HG03045 (cell line): ENCODE measurements around the gene STX16.

Experiments
- ATAC-seq: cut with Tn5 transposase; IDR thresholded peaks from one replicate; pipeline ENCODE4 v1.9.1; 2021; ENCODE audit warnings: mild to moderate bottlenecking, moderate library complexity; ENCODE audit not compliant: unreplicated experiment

Gene STX16

DNA sequence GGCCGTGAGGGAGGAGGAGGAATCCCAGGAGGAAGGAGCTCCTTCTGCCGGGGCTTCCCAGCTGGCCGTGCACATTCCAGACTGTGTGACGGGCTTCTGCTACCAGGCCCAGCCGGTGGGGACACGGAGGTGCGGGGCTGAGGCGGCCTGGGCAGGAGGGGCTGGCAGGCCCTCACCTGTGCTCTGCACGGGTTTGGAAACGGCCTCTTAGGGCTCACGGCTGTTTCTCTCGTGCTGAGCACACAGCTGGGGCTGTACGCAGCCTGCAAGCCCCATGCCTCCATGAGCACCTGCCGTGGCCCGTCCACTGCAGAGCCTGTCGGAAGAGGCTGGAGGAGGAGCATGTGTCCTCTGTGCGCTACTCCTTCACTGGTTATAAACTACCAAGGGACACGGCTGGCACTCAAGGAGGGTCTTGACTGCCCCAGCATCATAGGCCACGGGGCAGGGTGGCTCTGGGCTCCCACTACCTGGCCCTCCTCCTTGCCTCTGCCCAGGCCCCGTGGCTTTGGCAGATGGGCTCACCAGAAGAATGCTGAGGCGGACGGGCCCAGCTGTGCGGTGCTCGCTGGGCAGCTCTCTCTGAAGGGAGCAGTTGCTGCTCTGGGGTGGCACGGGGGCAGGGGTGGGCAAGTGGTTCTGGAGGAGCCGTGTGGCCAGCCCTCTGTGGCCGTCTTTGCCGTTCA lies 57.3 kb downstream of the STX16 start:
- no peak for ATAC-seq

DNA sequence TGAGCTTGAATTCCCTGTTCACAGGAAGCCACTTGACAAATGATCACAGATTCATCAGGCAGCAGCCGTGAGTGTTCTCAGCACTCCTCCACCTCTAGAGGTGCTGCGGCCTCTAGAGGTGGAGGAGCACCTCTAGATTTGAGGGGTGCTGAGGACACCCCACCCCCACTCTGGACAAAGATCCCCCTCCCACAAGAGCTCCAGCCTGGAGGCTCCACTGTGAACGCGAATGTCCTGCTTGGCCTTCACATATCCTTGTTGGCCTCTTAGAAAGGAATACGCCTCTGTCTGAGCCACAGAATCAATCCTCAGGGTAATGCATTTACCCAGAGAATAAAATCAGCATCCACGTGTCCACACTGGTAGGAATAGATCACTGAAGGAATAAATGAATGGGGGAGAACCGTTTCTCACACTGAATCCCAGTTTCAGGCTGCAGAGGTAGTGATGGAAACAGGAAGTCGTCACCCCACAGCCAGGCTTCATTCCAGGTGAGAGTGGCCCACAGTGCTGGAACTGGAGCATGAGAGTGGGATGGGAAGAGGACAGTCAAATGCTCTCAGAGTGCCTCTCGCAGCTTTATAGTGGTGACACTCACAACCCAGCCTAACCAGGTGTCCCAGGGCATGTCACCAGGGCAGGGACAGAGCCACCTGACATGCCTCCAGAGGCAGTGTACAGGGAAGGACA lies 58.1 kb downstream of the STX16 start:
- ATAC-seq: no peak

DNA sequence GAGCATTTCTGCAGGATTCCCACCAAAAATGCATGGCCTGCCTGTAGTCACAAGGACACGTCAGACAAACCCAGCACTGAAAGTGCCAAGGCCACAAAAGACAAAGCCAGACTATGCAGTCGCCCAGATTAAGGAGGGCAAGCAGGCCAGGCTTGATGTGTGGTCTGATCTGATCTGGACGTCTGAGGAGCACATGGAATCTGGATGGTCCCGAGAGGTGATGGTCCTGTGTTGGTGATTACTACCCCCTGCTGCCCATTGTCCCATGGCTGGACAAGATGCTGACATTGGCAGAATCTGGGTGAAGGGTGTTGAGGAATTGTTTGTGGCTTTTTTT lies 58.6 kb downstream of the STX16 start:
- no peak for ATAC-seq

DNA sequence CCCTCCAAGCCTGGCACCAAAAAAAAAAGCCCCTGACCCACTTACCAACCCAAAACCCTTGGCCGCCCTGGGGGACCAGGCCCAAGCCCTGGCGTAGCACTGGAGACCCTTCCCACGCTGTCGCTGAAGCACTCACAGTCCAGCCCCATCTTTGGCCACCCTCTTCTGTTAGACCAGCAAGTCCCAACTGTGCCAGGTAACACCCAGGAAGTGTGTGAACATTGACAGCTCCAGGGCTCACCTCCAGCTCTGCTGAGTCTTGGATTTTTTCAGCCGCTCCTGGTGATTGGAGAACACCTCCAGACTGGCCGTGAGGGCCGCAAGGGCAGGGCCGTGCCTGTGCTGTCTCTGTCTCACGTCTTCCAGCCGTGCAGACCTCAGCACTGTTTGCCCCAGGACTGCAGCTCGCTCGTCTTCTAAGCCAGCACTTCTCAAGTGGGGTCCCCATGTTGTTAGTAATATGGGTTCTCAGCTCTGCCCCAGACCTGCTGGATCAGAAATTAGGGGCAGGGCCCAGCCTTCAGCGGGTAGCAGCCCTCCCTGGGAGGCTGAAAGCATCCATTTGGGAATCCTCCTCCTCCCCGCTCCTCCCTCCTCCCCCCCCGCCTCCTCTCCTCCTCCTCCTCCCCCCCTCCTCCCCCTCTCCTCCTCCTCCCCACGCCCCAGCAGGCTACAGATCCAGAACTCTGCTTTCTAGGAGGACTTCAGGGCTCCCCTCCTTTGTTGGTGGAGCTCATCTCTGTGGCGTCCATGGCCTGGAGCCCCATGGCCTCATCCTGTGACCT lies 59.6 kb downstream of the STX16 start:
- ATAC-seq: no peak

DNA sequence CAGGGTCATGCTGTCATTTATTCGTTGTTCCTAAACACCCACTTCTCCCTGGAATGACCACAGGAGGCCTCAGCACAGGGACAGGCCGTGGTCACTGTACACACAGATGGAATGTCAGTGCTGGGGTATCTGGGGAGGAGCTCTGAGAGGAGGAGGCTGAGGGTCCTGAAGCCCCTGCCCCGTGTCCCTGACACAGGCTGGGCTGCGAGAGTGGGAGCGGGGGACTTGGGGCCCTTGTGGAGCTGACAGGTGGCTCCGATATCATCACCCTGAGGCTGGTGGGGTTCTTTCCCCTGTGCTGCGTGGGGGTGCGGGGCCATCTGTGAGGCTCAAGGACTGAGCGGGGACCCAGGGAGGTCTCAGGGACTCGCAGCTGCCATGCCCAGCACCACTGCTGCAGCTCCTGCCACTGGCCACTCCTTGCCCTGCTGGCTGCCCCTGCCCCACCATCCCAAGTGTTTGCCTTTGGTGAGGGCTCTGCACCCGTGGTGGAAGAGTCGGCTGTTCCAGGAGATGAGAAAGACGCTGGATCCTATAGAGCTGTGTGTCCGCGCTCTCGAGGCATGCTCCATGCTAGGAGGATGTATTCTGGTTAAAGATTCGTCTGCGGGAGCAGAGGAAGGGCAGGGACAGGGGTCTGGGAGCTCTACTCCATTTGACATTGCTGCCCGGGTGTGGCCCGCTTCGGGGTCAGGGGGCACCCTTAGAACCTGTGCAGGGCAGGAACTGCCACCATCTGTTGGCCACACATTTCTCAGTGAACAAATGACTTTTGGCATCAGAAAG lies 60.4 kb downstream of the STX16 start:
- no peak for ATAC-seq

DNA sequence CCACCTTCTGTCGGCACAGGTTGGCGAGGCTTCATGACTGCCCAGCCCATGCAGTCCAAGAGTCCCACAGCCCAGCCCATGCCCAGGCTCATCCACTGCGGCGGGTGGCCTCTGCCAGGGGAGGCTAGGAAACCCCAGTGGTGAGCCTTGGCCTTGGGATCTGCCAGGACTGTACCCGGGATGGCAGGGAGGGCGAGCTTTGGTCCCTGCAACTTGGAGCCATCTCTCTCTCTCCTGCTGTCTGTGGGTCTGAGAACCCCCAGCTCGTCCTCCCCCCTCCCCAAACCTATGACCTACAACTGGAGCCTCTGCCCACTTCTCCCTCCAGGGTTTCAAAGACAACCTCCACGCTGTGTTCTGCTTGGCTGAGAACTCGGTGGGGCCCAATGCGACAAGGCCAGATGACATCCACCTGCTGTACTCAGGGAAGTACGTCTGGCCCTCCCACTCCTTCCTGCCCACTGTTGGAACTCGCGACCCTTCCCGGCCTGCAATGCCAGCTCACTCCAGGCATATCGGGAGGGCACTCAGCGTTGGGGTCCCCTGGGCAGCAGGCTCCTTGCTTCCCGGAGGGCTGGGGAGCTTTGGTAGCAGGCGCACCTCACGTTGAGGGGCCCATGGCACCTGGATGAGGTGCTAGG lies 61.2 kb downstream of the STX16 start:
- ATAC-seq: no peak

DNA sequence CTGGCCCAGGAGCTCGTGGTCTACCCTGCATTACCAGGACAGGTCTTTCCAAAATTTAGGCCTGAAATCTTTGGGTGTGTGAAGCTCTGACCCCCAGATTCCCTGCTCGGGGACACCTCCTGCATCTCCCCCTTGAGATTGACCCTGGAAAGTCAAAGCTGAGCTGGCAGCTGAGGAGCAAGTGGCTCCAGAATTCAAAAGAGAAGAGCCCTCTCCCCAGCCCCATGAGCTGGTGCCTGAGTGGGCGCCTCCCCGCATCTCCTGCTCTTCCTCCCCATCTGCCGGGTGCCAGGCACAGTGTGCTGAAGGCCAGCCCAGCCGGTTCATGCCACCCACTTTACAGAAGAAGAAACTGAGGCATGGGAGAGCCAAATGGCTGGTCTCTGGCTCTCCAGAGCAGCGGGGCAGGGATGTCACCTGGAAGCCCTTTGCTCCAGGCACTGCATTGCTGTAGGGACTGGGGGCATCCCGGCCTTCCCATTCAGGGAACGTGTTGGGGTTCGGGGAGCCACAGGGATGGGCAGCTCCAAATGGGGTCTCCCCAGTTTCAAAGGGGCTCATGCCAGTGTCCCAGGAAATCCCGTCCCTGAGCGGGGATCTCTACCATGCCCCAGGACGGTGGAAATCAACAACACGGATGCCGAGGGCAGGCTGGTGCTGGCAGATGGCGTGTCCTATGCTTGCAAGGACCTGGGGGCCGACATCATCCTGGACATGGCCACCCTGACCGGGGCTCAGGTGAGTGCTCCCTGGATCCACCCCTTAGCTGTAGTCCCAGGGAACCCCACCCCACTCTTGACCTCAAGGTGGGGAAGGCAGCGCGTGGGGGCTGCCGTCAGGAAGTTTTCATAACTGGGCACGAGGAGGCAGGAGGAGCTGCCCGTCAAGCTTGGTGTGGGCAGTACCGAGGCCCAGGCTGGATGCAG lies 62.0 kb downstream of the STX16 start:
- no peak for ATAC-seq

DNA sequence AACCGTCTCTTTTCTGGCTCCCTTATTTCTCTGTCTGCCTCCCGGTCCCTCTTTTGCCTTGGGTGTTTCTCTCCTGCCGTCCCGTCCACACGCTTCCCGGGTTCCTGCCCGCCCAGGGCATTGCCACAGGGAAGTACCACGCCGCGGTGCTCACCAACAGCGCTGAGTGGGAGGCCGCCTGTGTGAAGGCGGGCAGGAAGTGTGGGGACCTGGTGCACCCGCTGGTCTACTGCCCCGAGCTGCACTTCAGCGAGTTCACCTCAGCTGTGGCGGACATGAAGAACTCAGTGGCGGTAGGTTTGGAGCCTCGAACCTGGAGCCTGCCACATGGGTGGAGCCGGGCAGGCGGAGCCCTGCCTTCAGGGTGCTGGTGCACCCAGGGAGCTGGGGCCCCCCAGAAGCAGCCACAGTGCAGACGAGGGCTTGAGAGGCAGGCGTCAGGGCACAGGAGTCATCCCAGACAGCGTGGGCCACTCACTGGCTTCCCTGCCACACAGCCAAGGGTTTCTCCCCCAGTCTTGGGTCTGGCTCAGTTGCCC lies 62.8 kb downstream of the STX16 start:
- no peak for ATAC-seq

DNA sequence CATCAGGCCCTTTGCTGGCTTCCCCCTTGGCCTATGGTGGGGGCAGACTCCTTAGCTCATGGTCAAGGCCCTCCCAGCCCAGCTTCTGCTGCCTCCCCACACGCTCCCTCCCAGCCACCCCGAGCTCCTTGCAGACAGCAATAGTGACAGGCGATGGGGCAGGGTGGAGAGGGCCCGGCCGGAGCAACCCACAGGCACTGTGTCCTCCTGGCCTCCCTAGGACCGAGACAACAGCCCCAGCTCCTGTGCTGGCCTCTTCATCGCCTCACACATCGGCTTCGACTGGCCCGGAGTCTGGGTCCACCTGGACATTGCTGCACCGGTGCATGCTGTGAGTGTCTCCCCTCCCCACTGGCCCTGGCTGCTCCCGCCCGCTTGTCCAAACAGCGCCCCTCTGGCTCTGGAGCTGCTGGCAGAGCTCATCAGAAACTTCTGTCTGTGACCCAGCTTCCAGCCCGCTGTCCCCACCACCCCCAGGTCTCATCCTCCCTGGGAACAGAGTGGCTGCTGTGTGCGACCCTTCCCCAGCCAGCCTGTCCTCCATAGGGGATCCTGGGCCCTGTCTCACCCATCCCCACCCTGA lies 63.3 kb downstream of the STX16 start:
- ATAC-seq: no peak

DNA sequence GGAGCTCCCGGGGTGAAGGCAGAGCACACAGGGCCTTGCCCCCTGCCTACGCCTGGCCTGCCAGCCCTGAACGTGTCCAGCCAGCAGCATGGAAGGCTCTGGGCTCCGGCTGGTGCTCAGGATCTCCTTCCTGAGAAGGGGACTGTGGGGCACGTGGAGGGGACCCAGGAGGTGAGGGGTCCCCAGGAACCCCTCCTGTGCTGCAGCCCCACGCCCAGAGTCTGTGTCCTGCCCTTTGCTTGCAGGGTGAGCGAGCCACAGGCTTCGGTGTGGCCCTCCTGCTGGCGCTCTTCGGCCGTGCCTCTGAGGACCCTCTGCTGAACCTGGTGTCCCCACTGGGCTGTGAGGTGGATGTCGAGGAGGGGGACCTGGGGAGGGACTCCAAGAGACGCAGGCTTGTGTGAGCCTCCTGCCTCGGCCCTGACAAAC lies 63.9 kb downstream of the STX16 start:
- no peak for ATAC-seq

DNA sequence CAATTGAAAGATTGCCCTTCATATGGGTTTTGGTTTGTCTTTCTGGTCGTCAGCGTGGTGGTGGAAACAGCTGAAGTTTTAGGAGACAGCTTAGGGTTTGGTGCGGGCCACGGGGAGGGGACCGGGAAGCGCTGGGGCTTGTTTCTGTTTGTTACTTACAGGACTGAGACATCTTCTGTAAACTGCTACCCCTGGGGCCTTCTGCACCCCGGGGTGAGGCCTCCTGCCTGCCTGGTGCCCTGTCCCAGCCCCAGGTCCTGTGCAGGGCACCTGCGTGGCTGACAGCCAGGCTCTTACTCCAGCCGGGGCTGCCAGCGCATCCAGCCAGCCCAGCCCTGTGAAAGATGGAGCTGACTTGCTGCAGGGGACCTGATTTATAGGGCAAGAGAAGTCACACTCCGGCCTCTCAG lies 64.3 kb downstream of the STX16 start:
- no peak for ATAC-seq

DNA sequence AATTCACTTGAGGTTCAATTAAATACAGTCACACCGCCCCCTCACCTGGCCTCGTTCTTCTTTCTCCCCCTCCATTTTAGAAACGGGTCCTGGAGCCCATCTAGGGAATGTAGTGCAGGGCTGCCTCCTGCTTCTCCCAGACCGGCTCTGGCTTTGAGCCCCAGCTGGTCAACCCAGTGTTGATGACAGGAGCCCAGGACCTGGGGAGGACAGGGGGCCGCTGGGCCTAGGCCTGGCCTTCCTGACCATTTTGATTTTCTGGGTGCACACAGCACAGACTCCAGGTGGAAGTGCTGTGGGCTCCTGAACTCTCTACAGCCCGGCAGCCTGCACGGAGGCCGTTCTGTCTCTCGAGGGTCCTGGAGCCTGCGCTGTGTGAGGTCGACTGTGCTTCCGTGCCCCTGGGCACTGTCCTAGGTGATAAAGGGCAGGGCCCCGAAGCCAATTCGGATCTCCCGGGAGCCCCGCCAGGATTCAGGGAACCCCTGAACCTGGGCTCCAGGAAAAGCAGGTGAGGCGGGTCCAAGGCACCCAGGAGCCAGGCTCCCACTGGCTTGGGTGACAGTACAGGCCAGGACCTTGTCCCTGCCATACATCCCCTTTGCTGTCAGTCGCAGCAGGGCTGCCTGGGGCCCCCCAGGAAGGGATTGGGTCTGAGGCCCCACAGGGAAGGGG lies 64.9 kb downstream of the STX16 start:
- no peak for ATAC-seq

DNA sequence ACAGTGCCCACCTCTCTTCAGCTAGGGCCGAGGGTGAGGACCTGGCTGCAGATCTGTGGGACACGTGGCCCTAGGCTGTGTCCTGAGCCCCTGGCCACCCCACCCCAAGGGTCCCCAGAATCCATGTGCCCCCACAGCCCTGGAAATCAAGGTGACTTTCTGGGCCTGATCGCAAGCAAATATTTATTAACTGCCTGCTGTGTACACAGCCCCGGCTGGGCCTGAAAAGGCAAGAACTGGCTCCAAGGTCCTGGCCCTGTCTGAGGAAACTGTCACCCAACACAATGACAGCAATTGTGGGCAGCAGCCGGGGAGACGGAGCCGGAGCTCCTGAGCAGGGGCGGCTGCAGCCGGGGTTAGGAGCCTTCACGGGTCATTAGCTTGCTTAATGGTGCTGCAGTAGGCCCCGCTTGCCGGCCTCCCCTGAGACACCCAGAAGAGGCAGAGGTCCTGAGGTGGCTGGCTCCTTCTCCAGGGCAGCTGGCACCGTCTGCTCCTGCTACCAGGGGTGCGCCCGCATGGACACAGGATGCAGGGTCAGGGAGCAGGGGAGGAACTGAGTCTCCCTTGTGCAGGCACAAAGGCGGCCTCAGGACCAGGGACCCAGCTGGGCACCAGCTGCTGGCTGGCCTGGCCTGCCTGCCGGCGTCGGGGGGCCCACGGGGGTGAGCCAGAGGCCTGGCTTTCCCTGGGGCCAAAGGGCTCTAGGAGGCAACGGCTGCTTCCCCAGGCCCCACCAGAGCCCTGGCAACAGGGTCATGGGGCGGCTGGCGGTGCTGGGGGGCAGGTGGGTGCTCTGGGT lies 65.6 kb downstream of the STX16 start:
- no peak for ATAC-seq

DNA sequence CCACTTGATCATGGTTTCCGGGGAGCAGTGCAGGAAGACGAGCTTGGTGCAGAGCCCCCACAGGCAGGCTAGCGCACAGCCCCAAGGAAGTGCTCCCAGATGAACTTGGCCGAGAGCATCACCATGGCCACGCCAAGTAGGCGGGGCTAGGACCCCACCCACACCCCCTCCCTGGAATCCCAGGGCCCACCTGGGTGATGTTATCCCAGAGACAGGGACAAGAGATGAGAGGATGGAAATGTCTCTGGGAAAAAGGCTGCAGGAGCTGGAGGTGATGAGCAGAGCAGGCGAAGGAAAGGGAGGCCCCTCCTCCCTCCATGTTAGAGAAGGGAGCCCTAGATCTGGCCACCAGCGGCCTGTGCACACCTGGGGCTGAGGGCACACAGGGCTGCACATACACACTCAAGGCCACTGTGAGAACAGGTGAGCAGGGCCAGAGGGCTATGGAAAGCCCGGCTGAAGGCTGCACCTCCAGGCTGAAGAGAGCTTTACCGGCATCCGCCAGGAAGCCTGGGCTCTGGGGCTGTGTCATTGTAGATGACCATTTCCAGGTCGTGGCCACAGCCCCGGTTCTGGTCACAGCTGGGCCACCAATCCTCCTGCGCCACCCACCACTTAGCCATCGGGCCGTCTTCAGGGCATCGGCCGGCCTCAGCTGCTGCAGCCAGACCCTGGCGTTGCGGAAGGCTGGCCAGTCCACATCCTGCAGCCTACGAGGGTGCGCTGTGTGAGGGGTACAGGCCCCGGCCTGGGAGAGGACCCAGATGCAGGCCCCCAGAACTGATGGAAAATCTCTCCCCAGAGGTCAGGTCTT lies 66.4 kb downstream of the STX16 start:
- no peak for ATAC-seq

DNA sequence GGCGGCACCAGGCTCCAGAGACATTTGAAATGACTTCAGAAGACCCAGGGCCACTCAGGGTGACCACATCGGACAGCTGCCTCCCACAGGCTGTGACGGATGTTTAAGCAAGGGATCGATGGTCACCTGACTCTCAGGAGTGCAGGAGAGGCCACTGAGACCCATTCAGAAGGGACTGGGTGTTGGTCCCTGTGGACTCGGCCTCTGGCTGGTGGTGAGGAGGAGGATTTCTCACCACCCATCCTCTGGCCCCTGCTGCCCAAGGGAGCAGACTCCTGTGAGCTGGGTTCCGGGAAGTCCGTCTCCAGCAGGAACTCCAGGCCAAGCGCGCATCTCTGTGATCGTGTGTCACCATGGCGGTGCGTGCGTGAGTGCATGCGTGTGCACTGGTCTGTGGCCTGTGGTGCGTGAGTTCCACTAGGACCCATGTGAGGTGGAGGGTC lies 67.1 kb downstream of the STX16 start:
- no peak for ATAC-seq

DNA sequence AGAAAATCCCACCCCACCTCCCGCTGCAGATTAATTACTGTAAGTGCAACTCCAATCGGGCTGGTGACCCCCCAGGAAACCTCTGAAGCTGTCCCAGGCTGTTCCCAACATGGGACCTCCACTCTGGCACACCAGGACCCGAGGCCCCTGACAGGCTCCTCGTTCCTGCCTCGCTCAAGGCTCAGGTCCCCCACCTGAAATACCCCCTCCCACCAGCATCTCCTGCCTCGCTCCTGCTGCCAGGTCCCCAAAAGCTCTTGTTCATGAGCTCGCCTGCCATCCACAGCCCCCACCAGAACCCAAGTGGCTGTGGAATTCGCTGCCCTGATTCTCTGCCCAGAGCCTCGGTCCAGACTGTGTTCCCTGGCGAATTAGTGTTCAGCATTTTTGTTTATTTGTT lies 67.6 kb downstream of the STX16 start:
- no peak for ATAC-seq

DNA sequence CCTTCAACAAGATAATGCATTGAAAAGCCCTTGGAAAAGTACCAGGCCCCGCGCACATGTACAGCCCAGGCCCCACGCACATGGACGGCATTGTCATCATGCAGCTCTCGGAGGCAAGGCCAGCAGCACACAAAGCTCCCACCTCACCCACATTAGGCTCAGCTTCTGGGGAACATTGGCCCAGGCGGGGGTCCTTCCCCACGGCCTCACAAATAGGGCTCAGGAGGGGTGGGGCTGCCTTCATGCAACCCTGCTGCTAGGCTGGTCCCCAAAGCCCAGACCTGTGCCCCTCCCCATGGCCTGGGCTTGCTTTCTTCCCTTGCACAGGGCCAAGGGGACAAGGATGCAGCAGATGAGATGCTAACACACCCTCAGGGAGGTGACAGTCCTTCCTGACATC lies 68.2 kb downstream of the STX16 start:
- ATAC-seq: no peak
